ENCODE data around the gene PHIP.
A peak's percentile ranks its signal among the peaks of the same experiment; 100 is the strongest.

PHIP gene

DNA sequence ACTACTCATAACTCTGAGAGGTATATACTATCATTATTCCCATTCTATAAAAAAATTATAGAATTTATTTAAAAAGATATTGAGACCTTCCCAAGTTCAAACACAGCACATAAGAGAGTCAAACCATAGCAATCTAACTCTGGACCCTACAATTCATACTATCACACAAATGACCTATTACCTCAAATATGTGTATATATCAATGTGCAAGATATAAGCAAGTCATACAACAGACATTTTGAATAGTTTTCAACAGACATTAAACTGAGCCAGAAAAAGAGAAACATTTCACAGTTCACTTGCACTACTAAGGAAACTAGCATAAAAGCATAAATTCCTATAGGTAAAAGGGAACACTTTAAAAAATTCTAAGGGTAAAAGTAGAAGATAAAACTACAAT, 11.7 kb downstream of the PHIP start:
- ChIA-PET POLR2A (no interaction called here), CTCF (interaction anchor here (1.0 kb wide), 1 partner anchor 49 kb away, joined by 5 read pairs; no protein-coding TSS in a partner anchor)

DNA sequence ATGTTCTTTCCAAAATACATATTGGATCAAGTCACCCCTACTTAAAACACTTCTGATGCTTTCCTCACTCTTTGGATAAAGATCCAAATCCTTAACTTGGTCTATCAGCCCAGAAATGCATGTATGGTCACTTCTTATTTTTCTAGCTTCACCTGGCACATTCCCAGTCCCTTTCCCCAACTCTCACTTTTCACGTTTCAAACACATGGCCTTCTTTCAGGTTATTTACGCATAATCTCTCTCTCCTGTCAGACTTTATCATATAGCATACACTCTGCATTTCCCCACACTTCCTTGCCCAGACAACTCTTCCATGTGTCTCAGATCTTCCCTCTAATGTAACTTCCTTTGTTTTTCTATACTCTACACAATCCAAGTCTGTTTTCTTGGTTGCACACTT, 12.8 kb downstream of the PHIP start:
- Histone ChIP-seq H3K36me3 (ENCODE audit: control insufficient read depth in 2 of 2, insufficient read depth in 1 of 2, low read length in 2 of 2) (peaks cover 6 to 17% of the 10 kb centered on the region in 2 experiments; a peak in 2 of 3 replicates), H3K4me3 (ENCODE audit: low read depth, low read length) (no peak overlapping the region), H3K27ac (ENCODE audit: extremely low read depth, low read depth, low read length) (no peak overlapping the region), H3K9me3 (ENCODE audit: control insufficient read depth, insufficient read depth, low read depth, low read length) (no peaks in the 10 kb centered on the region), H3K4me1 (ENCODE audit: control insufficient read depth, insufficient read depth, low read length) (no peaks in the 10 kb centered on the region)
- CTCF ChIA-PET = interaction anchor here (0.7 kb wide), 1 partner anchor 408 kb away, joined by 3 read pairs; no protein-coding TSS in a partner anchor
- TF ChIP-seq ZNF146 (tag by site-specific recombination; IDR thresholded peaks at IDR 0.05) (no peak), PRDM1 (tag by site-specific recombination; IDR thresholded peaks at IDR 0.05) (peak; percentile 95), KLF1 (tag by site-specific recombination; IDR thresholded peaks at IDR 0.05) (no peak), ZNF433 (tag by site-specific recombination; IDR thresholded peaks at IDR 0.05; ENCODE audit: low read depth) (no peak), ZBTB7A (tag by site-specific recombination; IDR thresholded peaks at IDR 0.05; ENCODE audit: low read depth) (no peak)
- POLR2A ChIA-PET = no interaction called here

More for the DNA sequence above, 11.7 kb downstream of the PHIP start:
- Histone ChIP-seq H3K36me3 (ENCODE audit: control insufficient read depth in 2 of 2, insufficient read depth in 1 of 2, low read length in 2 of 2) (peaks cover 0 to 17% of the 10 kb centered on the region in 2 experiments; a peak in 2 of 3 replicates), H3K27ac (ENCODE audit: extremely low read depth, low read depth, low read length) (no peak overlapping the region), H3K4me1 (ENCODE audit: control insufficient read depth, insufficient read depth, low read length) (no peaks in the 10 kb centered on the region), H3K9me3 (ENCODE audit: control insufficient read depth, insufficient read depth, low read depth, low read length) (no peaks in the 10 kb centered on the region), H3K4me3 (ENCODE audit: low read depth, low read length) (no peak overlapping the region)
- TF ChIP-seq TRIM28 (IDR thresholded peaks at IDR 0.05; ENCODE audit: borderline replicate concordance, low read length) (no peak), ZNF174 (tag by site-specific recombination; IDR thresholded peaks at IDR 0.05) (no peak), PRDM1 (tag by site-specific recombination; IDR thresholded peaks at IDR 0.05) (peak; percentile 38; the same call in 1 of the 2 replicates)

DNA sequence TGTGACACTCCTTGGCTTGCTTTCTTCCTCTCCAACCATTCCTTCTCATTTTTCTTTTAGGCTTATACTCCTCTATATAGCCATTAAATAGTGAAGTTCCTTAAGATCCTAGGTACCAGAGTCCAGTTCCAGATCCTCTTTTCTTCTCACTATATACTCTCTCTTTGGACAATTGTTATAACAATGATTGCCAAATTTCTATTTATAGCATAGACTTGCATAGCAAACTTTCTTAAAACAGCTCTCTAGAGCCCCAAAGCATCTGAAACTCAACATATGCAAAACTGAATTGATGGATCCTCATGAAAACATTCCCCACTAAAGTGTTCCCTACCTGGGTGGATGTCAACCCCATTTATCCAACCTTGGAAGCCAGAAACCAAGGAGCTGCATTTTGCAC, 13.4 kb downstream of the PHIP start:
- Histone ChIP-seq H3K9me3 (ENCODE audit: control insufficient read depth, insufficient read depth, low read depth, low read length) (no peaks in the 10 kb centered on the region), H3K36me3 (ENCODE audit: control insufficient read depth in 2 of 2, insufficient read depth in 1 of 2, low read length in 2 of 2) (peaks cover 12 to 23% of the 10 kb centered on the region in 2 experiments; a peak in 2 of 3 replicates), H3K4me1 (ENCODE audit: control insufficient read depth, insufficient read depth, low read length) (no peaks in the 10 kb centered on the region), H3K27ac (ENCODE audit: extremely low read depth, low read depth, low read length) (no peak overlapping the region), H3K4me3 (ENCODE audit: low read depth, low read length) (no peak overlapping the region)
- POLR2A ChIA-PET = no interaction called here
- TF ChIP-seq ZNF677 (tag by site-specific recombination; IDR thresholded peaks at IDR 0.05) (no peak), WT1 (tag by site-specific recombination; IDR thresholded peaks at IDR 0.05) (no peak), ZNF416 (tag by site-specific recombination; IDR thresholded peaks at IDR 0.05) (no peak), ZNF473 (tag by site-specific recombination; IDR thresholded peaks at IDR 0.05) (no peak), ZEB2 (tag by site-specific recombination; IDR thresholded peaks at IDR 0.05) (no peak), ZNF157 (tag by site-specific recombination; IDR thresholded peaks at IDR 0.05) (no peak), ZNF341 (tag by site-specific recombination; IDR thresholded peaks at IDR 0.05; ENCODE audit: low read depth) (no peak), ZNF16 (tag by site-specific recombination; IDR thresholded peaks at IDR 0.05; ENCODE audit: low read depth) (no peak), GLIS1 (tag by site-specific recombination; IDR thresholded peaks at IDR 0.05) (no peak), ZNF596 (tag by site-specific recombination; IDR thresholded peaks at IDR 0.05) (no peak), ZNF426 (tag by site-specific recombination; IDR thresholded peaks at IDR 0.05) (no peak), GLIS2 (tag by site-specific recombination; IDR thresholded peaks at IDR 0.05) (no peak)
- TF ChIP-seq, protein P1, sequence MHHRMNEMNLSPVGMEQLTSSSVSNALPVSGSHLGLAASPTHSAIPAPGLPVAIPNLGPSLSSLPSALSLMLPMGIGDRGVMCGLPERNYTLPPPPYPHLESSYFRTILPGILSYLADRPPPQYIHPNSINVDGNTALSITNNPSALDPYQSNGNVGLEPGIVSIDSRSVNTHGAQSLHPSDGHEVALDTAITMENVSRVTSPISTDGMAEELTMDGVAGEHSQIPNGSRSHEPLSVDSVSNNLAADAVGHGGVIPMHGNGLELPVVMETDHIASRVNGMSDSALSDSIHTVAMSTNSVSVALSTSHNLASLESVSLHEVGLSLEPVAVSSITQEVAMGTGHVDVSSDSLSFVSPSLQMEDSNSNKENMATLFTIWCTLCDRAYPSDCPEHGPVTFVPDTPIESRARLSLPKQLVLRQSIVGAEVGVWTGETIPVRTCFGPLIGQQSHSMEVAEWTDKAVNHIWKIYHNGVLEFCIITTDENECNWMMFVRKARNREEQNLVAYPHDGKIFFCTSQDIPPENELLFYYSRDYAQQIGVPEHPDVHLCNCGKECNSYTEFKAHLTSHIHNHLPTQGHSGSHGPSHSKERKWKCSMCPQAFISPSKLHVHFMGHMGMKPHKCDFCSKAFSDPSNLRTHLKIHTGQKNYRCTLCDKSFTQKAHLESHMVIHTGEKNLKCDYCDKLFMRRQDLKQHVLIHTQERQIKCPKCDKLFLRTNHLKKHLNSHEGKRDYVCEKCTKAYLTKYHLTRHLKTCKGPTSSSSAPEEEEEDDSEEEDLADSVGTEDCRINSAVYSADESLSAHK (tag by site-specific recombination; IDR thresholded peaks at IDR 0.05) = no peak
- TF ChIP-seq, protein P2, sequence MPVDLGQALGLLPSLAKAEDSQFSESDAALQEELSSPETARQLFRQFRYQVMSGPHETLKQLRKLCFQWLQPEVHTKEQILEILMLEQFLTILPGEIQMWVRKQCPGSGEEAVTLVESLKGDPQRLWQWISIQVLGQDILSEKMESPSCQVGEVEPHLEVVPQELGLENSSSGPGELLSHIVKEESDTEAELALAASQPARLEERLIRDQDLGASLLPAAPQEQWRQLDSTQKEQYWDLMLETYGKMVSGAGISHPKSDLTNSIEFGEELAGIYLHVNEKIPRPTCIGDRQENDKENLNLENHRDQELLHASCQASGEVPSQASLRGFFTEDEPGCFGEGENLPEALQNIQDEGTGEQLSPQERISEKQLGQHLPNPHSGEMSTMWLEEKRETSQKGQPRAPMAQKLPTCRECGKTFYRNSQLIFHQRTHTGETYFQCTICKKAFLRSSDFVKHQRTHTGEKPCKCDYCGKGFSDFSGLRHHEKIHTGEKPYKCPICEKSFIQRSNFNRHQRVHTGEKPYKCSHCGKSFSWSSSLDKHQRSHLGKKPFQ (tag by site-specific recombination; IDR thresholded peaks at IDR 0.05) = no peak
- CTCF ChIA-PET = interaction anchor here (0.7 to 1.4 kb wide), 2 partner anchors 14 to 409 kb away, joined by 3 read pairs; no protein-coding TSS in a partner anchor

Measured in HEK293 (cell line).